GM21423 (cell line): ENCODE measurements around the gene RBFOX2.
"Not testable (repeated sequence)": the region's sequence is repeated elsewhere in the genome, so short reads cannot be mapped to it uniquely, and the experiment has no call there.

ENCODE experiments used
- ATAC-seq: cut with Tn5 transposase; IDR thresholded peaks from one replicate; pipeline ENCODE4 v1.9.1; 2021; ENCODE audit warnings: mild to moderate bottlenecking, moderate library complexity; ENCODE audit not compliant: unreplicated experiment

RBFOX2 gene

GRCh38 chr22:35743326-35743860, 285.2 kb downstream of the RBFOX2 start:
- ATAC-seq, result no peak

DNA sequence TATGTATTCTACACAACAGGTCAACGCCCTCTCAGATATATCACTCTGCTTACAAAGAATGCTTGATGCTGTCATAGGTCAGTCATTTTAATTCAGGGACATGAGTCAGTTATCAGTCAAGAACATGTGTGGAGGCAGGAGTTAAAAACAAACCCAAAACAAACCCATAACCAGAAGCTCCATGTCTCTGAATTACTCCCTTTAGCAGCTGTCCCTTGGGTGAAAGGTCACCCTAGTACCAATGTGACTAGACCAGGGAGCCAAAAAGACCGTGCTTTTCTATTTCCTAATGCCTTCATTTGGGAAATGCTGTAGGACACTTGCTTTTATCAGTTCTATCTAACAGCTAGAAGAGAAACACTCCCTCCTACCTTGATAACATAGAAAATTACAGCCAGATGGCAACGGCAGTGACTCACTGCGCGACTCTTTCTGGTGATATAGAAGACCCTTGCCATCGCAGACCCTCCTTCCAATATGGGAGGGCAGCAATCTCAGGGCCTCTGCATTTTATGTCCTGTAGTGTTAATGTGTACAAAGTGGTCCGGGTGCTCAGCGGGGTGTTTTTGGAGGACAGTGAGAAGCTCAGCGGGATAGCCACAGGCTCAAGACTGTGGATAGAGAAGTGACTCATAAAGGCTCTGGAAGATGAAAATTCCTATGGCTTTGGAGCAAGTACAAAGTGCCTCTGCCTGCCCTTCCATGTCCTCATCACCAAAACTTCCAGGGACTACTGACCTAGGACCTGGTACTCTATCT, 286.1 kb downstream of the RBFOX2 start:
- ATAC-seq, result no peak

GRCh38 chr22:35740616-35741015, 288.0 kb downstream of the RBFOX2 start:
- no peak for ATAC-seq

DNA sequence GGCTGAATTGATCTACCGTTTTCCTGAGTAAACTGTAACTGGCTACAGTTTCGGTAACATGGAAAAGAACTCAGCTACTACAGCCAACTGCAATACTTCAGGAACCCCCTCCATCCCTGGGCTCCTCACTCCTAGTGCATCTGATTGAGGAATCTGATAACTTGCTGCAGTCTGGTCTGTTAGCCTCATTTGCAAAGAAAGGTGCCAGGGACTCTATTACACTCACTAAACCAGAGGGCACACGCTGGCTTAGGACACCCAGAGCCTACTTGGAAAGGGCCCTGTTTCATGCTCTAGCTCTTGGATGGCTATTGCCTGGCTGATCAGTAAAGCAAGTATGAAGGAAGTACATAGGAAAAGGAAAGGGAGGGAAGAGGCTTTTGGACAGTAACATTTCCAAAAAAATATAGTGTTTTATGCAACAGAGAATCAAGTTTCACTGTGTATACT, 288.7 kb downstream of the RBFOX2 start:
- ATAC-seq, result no peak

DNA sequence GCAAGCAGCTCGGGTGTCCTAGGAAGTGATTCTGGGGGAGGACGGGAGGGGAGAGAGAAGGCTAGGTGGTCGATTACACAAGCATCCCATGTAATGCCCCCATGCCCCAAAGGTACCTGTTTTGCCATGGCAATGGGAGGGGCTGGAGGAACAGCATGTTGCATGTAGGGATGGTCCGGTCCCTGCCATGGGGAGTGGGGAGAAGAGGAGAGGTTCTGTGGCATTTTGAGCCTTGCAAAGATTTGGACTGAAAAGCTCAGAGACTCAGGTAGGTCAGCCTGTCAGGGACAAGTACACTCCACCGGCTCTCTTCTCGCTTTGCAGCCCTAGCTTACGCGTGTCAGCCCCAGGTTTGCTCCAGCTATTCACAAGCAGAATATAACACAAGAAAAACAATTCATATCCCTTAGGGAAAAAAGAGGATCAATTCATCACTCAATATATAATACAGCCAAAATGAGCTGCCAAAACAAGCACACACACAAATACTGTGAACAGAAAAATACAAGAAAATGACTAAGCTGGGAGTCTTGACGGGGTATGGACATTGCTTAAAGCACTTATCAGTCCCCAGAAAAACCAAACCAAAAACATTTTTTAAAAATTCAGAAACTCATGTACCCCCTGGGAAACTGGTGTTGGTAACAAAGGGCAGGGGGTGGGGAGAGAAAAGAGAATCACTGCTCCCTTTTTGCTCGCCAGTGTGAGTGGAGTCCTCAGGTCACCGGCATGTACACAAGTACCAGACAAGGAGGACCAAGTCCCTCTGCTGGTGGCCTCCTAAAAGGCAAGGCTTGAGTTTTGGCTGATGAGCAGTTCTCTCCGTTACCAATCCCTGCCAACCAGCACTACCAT, 289.3 kb downstream of the RBFOX2 start:
- no peak for ATAC-seq

- not testable (repeated sequence) for ATAC-seq
These were observed 290.7 kb downstream of the RBFOX2 start for GRCh38 chr22:35737886-35738285.

DNA sequence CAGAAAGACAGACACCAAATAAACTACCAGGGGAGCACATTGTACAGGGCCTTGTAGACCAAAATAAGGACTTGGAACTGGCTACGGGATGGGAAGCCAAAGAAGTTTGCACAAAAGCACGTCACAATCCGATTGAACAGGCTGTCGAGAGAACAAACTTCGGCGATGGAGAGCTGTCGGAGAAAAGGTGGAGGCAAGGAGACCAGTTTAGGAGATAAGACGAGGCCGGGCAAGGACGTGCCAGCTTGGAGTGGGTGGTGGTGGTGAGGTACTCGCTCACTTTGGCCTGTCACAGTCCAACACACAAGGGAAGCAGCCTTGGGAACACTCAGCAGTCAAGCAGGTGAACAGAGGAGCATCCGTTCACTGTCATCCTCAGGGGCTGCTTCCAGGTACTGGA, 291.9 kb downstream of the RBFOX2 start:
- ATAC-seq, result no peak

DNA sequence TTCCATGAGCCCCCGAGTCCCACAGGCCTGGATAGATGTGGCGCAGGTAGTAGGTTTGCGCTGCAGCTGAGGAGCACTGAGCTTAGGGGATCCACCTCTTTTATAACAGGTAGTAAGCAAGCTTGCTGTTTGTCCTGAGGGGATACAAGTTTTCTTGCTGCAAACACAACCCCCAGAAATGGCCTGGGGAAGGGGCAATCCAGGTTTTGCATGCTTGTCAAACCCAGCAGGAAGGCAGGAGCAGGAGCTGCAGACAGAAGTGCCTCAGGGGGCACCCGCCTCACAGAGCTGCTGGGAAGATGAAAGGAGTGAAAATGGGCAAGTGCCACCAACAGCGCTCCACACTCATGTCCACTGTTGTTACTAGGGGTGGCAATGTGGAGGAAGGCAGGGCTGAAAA, 292.5 kb downstream of the RBFOX2 start:
- no peak for ATAC-seq

GRCh38 chr22:35735542-35735941, 293.1 kb downstream of the RBFOX2 start:
- no peak for ATAC-seq

DNA sequence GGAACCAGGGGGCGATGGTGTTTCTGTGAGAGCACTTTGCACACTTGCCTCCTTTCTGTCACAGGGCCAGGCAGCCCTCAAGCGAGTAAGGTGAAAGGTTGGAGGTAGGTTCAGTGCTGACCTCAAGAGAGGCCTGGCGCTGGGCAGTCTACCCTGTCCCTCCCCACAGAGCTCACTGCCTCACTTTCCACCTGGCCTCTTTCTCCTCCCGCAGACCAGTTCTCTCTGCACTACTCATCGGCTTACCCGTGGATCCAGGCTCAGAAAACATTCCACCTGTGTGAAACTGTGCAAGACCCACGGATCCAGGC, 294.2 kb downstream of the RBFOX2 start:
- ATAC-seq, result no peak

- no peak for ATAC-seq
These were observed 294.7 kb downstream of the RBFOX2 start for GRCh38 chr22:35733791-35734516.

GRCh38 chr22:35733036-35733435, 295.6 kb downstream of the RBFOX2 start:
- ATAC-seq, result no peak

GRCh38 chr22:35732116-35732515, 296.5 kb downstream of the RBFOX2 start:
- no peak for ATAC-seq

- ATAC-seq, result no peak
These were observed 297.3 kb downstream of the RBFOX2 start for GRCh38 chr22:35731321-35731720.

DNA sequence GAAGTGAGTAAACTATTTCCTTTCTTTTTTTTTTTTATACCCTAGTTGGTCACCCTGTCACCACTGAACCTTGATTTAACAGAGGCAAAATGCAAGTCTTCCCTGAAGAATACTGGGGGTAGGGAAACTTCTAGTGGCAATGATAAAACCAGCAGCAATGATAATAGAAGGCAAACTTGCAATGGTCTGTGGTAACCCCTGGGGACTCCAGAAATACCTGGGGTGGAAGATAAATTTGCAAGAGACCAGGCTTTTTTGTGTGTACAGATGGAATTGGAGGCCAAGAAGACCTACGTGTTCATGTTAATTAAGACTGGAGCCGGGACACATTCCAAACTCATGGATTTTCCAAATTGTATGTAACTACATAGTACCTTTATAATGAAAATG, 299.3 kb downstream of the RBFOX2 start:
- ATAC-seq, result no peak

DNA sequence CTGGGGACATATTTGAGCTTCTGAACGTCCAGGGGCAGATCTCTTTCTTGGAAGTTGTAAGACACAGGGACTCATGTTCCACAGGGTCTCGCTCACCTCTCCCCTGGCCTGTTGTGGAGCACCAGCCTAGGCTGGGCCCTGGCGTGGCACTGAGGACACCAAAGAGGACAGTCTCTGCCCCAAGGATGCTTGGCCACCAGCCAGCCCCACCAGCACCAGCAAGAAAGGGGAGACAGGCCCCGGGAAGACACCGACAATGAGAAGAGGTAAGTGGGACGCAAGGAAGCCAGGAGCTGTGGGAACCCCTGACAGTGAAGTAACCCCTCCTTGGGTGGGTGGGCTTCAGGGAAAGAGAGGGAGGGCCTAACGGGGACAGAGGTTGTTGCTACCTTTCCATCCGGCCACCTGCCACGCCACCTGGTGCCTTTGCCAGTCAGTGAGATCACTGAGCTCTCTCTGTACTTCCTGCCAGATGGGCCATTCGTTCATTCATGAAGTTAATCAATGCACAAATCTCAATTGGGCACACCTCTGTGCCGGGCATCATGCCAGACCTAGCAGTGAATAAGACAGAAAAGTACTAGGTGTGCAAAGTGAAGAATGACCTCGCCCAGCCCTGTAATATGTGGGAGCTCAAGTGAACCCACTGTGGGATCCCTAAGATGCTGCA, 299.9 kb downstream of the RBFOX2 start:
- ATAC-seq, result no peak

- no peak for ATAC-seq
These were observed 301.2 kb downstream of the RBFOX2 start for GRCh38 chr22:35727436-35727835.

DNA sequence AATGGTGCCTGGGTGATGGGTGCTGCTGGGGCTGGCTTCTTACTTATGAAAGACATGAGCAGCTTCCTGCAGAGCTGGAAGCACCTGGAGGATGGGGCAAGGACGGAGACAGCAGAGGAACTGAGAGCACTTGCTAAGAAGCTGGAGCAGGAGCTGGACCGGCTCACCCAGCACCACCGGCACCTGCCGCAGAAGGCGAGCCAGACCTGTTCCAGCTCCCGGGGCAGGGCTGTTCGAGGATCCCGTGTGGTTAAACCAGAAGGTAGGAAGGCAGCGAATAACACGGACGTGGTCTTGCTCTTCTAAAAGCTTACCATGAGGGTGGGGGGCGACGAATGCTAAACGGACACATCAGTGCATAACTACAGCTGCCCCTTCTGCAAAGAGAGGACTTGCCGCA, 301.7 kb downstream of the RBFOX2 start:
- no peak for ATAC-seq

DNA sequence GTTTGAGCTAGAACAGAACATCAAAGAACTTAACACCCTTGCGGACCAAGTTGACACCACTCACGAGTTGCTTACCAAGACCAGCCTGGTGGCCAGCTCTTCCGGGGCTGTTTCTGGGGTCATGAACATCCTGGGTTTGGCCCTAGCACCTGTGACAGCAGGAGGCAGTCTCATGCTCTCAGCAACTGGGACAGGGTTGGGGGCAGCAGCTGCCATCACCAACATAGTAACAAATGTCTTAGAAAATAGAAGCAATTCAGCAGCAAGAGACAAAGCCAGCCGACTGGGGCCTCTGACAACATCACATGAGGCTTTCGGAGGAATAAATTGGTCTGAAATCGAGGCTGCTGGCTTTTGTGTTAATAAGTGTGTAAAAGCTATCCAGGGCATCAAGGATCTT, 302.2 kb downstream of the RBFOX2 start:
- ATAC-seq, result no peak

- no peak for ATAC-seq
These were observed 303.1 kb downstream of the RBFOX2 start for GRCh38 chr22:35725521-35725920.

GRCh38 chr22:35721960-35722359, 306.7 kb downstream of the RBFOX2 start:
- ATAC-seq, result no peak
